Right lobe of liver (tissue), 6 donors: ENCODE data around the gene WDR44. TPM values are rescaled to one million over a fixed set of nuclear protein-coding genes. Genes with fewer than 3 reads are reported as not detected.

Experiments
- ATAC-seq, 4 donors: fragments of 200-7000 bp; cut with Tn5 transposase; one replicate each; pipeline ENCODE4 v1.9.1; 2020; ENCODE audit warnings: mild to moderate bottlenecking in 4 of 4, moderate library complexity in 4 of 4
- DNase-seq, 3 donors: peaks; one replicate each; pipeline ENCODE4 v3.0.0-alpha.2; 2020
- H3K27ac ChIP-seq, 3 donors: fragments of 200-600 bp; one replicate each; pipeline ENCODE4 v1.8.0; 2022
- H3K27me3 ChIP-seq, 2 donors: fragments of 200-600 bp; one replicate each; pipeline ENCODE4 v1.8.0; 2022
- H3K36me3 ChIP-seq, 4 donors: fragments of 200-600 bp; sonication (generic) in 1 of 4; one replicate each; pipeline versions ENCODE4 v1.5.1 to v1.8.0; 2017 to 2022; ENCODE audit warnings: control low read depth in 1 of 4
- H3K4me1 ChIP-seq, 4 donors: fragments of 200-600 bp; sonication (generic) in 1 of 4; one replicate each; pipeline versions ENCODE4 v1.5.1 to v1.8.0; 2017 to 2022; ENCODE audit warnings: control low read depth in 1 of 4
- H3K4me3 ChIP-seq, 3 donors: fragments of 200-600 bp; one replicate each; pipeline ENCODE4 v1.8.0; 2022
- H3K9me3 ChIP-seq, 4 donors: fragments of 200-600 bp; sonication (generic) in 1 of 4; one replicate each; pipeline versions ENCODE4 v1.5.1 to v1.8.0; 2017 to 2022; ENCODE audit warnings: control low read depth in 1 of 4
- CTCF ChIP-seq, 4 donors: fragments of 200-600 bp in 3 of 4; fragments of 450-650 bp in 1 of 4; IDR thresholded peaks; one replicate each; pipeline versions ENCODE4 v1.5.1 to v1.8.0; 2016 to 2022; ENCODE audit warnings: antibody characterized with exemption in 4 of 4, mild to moderate bottlenecking in 2 of 4
- POLR2A ChIP-seq: fragments of 450-650 bp; IDR thresholded peaks from one replicate; pipeline ENCODE4 v1.6.1; 2017; ENCODE audit warnings: antibody characterized with exemption, mild to moderate bottlenecking
- whole genome bisulfite sequencing: methylation state at CpG from one replicate; pipeline ENCODE4 v1.1.6; 2018; ENCODE audit warnings: low coverage, low lambda C conversion rate; ENCODE audit not compliant: insufficient coverage; ENCODE audit errors: missing lambda C conversion rate; 5-methylcytosine and 5-hydroxymethylcytosine counted together
- intact Hi-C, 2 donors: fragments of 100-400 bp; cut with DNase I; formaldehyde crosslinking; loops; one replicate each; pipeline versions ENCODE4 v1.11.2 to v1.14.1; 2022
- total RNA-seq, 6 experiments: library from RNA; depleted of rRNA in 2 of 6; stranded (reverse); fragments of >200 nt in 2 of 6; fragmentation: NEBNext Ultra II Directional in 3 of 6; extraction: Animal tissue kit (Norgen Biotek cat#: 25700) in 3 of 6; gene quantifications; one replicate each; pipeline versions ENCODE4 v1.1.0 to v1.2.4, GENCODE V29; 2016 to 2023
- donor health status: DM: no; HTN: yes; CAD: no.
- donor health status: DM: no; HTN: no; CAD: no.
- donor health status: DM: no; HTN: no; CAD: no.
- donor health status: DM: no; HTN: yes; CAD: no.
- donor health status: DM: no; HTN: yes; CAD: no.

The WDR44 gene
- total RNA-seq, 6 experiments from 2014 or later, result 6.2 to 11.6 (median 8.0) TPM

DNA sequence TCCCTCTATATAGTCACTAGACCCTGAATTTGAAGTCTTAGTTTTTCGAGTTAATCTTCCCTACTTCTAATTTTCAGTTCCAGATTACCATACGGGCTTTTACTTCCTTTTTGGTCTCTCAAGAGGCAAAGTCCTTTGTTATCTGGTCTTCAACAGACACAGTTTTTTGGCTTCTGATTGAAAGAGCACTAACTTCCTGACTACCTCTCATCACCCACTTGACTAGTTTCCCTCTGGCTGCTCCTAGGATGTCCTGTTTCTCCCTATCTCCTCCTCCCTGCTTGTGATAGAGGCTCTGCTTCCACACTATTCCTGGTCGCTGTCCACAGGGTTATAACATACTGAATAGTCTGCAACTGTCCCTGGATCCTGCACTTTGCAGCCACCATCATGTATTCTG, 16.7 kb upstream of the WDR44 start:
- no peak for DNase-seq
- no peak overlapping the region for H3K4me3 ChIP-seq
- no peaks in the 10 kb centered on the region for H3K4me1 ChIP-seq
- no peak overlapping the region for H3K27ac ChIP-seq
- WGBS, result 10% methylated on average over 3 of the region's 3 CpGs
- no peaks in the 10 kb centered on the region for H3K27me3 ChIP-seq
- H3K9me3 ChIP-seq, result no peaks in the 10 kb centered on the region
- intact Hi-C loops, result loop anchor here in 1 of 2 donors (10.0 kb wide), 1 partner anchor 266 kb away; no protein-coding TSS in a partner anchor
- ATAC-seq, result no peak
- TF ChIP-seq POLR2A (no peak), CTCF (IDR thresholded peaks at IDR 0.05) (no peak)
- H3K36me3 ChIP-seq, result no peaks in the 10 kb centered on the region

DNA sequence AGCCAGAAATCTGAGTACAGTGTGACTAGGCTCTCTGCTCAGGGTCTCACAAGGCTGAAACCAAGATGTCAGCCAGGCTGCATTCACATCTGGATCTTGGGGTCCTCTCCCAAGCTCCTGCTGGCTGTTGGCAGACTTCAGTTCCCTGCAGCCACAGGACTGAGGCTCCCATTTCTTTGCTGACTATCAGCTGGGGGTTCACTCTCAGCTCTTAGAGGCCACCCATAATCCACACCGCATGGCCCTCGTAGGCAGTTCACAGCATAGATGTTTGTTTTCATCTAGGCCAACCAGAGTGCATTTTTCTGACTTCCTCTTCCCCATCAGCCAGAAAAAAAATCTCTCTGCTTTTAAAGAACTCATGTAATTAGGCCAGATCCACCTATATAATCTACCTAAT, 8.2 kb upstream of the WDR44 start:
- H3K9me3 ChIP-seq, result no peaks in the 10 kb centered on the region
- no peak for DNase-seq
- no peak overlapping the region for H3K27ac ChIP-seq
- no peak for ATAC-seq
- H3K36me3 ChIP-seq, result no peaks in the 10 kb centered on the region
- no peak overlapping the region for H3K4me3 ChIP-seq
- H3K4me1 ChIP-seq, result no peaks in the 10 kb centered on the region
- WGBS, result 68% methylated on average over 2 of the region's 2 CpGs
- intact Hi-C loops, result no loop called here
- TF ChIP-seq CTCF (IDR thresholded peaks at IDR 0.05), result no peak
- TF ChIP-seq POLR2A, result no peak
- H3K27me3 ChIP-seq, result no peaks in the 10 kb centered on the region

GRCh38 chrX:118338930-118339329, 7.0 kb upstream of the WDR44 start:
- TF ChIP-seq POLR2A (no peak), CTCF (IDR thresholded peaks at IDR 0.05) (no peak)
- no peaks in the 10 kb centered on the region for H3K4me1 ChIP-seq
- intact Hi-C loops, result no loop called here
- H3K27ac ChIP-seq, result no peak overlapping the region
- H3K27me3 ChIP-seq, result no peaks in the 10 kb centered on the region
- ATAC-seq (no peak), DNase-seq (no peak)
- no peaks in the 10 kb centered on the region for H3K9me3 ChIP-seq
- no peaks in the 10 kb centered on the region for H3K36me3 ChIP-seq
- no peak overlapping the region for H3K4me3 ChIP-seq

DNA sequence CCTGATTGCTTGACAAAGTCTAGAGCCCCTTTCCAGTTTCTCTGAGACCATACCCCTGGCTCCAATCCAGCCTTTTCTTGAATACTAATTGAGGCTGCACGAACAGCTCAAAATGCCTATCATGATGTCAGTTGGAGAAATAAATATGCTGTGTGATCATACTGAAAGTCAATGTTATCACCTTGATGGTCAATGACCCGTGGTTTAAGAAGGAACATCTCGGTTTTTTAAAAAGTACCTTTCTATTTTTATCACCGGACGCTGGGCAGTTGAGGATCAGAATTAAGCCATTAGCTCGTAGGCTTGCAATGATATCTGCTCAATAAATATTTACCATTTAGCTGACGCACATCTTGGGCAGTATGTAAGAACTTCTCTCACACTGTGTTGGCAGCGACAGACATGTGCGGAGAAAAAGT, 852 bp upstream of the WDR44 start:
- Histone ChIP-seq H3K4me3 (peak overlapping the region; percentile 36 to 72 (median 48)), H3K9me3 (peaks cover 0 to 3% (median 0%) of the 10 kb centered on the region in 4 donors), H3K4me1 (no peaks in the 10 kb centered on the region), H3K36me3 (no peaks in the 10 kb centered on the region), H3K27ac (peak overlapping the region; percentile 69 to 85 (median 83)), H3K27me3 (no peaks in the 10 kb centered on the region)
- TF ChIP-seq POLR2A (no peak), CTCF (IDR thresholded peaks at IDR 0.05) (no peak)
- intact Hi-C loops, result no loop called here
- DNase-seq (no peak), ATAC-seq (peak in 3 of 4 donors; percentile 7 to 25 (median 19))
- WGBS, result 34% methylated on average over 9 of the region's 9 CpGs
